GM12873 (cell line): ENCODE measurements around the gene ACBD6.

Experiments
- TF ChIP-seq, protein P1 (sequence below): IDR thresholded peaks from 2 replicates; pipeline ENCODE4 v1.5.1; 2012; ENCODE audit warnings: low read depth, mild to moderate bottlenecking, moderate library complexity, low read length, control low read depth; ENCODE audit not compliant: insufficient read depth; ENCODE audit errors: missing control alignments

Gene ACBD6

DNA sequence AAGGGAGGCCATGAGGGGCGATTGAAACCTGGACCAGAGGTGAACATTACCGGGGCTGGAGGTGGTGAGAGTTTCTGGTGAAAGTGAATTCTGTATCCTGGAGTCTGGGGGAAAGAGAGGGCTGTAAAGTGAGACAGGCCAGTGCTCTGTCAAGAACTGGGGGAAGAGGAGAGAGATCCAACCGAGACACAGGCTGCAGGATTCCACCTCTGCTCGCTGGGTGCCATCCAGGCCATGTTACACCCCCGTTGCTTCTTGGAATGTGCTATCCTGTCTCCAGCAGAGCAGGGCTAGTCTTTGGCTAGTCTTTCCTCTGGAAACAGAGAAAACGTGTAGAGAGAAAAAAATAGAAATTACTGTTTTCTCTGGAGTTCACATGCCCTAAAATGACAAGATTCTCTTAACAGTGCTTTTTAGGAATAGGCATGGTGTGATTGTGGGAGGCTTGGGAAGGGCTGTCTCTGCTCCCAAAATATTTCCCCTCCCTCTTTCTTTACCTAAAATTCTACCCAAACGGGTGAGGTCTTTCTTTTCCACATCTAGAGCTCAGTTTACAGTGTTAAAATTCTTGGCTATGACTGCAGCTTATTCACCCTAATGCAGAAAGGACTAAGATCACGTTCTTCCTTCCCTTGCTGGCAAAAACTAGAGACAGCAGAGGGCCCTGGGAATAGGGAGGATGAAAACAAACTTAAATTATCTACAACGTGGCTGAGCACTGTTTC, 39.9 kb upstream of the ACBD6 start:
- TF ChIP-seq, protein P1, sequence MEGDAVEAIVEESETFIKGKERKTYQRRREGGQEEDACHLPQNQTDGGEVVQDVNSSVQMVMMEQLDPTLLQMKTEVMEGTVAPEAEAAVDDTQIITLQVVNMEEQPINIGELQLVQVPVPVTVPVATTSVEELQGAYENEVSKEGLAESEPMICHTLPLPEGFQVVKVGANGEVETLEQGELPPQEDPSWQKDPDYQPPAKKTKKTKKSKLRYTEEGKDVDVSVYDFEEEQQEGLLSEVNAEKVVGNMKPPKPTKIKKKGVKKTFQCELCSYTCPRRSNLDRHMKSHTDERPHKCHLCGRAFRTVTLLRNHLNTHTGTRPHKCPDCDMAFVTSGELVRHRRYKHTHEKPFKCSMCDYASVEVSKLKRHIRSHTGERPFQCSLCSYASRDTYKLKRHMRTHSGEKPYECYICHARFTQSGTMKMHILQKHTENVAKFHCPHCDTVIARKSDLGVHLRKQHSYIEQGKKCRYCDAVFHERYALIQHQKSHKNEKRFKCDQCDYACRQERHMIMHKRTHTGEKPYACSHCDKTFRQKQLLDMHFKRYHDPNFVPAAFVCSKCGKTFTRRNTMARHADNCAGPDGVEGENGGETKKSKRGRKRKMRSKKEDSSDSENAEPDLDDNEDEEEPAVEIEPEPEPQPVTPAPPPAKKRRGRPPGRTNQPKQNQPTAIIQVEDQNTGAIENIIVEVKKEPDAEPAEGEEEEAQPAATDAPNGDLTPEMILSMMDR, result no peak

DNA sequence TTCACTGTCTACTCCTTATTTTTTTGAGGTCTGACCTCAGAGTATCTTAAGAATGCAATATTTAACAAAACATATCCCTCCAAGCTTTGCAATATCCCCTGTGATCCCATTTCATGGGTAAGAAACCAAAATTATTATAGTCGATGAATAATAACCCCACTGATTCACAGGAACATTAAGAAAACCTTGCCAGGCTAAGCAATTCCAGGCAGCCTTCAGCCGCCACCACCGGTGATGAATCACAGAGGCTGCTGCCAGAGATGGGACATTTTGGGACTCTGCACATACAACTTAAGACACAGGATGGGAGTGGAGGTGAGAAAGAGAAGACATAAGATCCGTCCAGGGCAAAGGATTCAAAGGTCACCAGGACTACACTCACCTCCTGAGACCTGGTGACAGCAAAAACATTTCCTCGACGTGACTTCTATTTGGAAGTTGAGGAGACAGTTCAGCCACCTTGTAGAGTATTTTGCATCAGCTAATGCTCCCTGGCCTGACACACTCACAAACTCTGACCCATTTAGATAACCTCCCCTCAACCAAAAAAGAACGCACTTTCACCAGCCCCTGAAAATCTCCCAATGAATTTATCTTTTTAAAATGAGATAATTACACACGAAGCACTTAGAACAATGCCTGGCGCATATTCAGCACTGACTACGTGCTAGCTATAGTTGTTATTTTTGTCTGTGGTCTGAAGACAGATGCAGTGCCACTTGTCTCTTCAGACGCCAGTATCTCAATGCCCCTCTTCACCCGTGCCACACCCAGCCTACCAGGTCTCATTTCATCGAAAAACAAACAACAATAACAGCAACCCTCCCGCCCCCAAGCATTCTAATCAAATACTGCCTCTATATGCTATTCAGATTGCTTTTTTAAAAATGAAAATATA, 38.6 kb upstream of the ACBD6 start:
- TF ChIP-seq, protein P1, result no peak

DNA sequence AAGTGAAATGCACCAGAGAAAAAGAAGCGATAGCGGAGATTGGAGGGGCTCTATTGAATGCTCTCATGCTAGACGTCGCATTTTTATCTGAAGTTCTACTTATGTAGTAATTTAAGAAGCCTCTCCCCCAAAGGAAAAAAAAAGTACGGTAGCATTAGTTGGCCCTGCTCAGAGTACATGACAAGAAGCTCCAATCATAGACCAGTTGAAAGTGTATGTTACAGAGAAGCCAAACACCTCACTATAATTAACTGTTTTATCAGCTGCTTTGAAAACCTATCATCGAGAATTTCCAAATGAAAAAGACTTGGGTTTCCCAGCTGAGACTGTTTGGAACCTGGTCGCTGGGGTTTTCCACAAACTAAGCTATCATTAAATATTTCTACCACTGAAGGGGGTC, 36.8 kb upstream of the ACBD6 start:
- TF ChIP-seq, protein P1, result no peak

DNA sequence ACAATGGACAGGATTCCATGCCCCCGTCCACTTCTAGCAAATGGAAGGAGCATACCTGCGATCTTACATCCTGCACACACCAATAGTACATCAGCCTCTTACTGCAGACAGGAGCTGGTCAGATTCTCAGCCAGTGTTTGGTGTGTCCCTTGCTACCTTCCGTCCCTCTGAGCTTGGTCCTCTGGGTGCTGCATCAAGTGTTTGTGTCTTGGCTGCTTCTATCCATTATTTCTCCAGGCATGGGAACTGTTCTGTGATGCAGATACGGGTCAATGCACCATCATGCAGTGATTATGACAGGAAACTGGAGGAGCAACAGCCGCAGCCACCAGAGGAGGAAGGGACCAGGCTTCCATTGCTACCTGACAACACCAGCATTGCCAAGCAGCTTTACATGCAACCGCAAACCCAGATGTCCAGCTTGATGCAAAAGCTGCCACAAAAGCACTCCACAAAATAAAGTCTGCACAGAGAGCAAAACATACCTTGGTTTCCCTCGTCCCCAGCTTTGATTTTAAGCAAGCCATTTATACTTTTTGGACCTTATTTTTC, 34.5 kb upstream of the ACBD6 start:
- TF ChIP-seq, protein P1, result no peak

DNA sequence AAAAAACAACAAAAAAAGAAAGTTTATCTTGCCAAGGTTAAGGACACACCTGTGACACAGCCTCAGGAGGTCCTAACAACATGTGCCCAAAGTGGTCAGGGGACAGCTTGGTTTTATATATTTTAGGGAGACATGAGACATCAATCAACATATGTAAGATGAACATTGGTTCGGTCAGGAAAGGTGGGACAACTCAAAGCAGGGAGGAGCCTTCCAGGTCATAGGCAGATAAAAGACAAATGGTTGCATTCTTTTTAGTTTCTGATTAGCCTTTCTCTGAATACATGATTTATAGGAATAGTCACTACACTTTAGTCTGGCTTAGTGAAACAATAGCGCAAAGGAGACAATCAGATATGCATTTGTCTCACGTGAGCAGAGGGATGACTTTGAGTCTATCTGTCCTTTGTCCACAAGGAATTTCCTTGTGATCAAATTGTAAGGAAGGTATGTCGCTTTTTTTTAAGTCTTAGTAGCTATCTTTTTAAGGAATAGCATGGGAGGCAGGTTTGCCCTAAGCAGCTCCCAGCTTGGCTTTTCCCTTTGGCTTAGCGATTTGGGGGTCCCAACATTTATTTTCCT, 33.1 kb upstream of the ACBD6 start:
- TF ChIP-seq, protein P1, result no peak

DNA sequence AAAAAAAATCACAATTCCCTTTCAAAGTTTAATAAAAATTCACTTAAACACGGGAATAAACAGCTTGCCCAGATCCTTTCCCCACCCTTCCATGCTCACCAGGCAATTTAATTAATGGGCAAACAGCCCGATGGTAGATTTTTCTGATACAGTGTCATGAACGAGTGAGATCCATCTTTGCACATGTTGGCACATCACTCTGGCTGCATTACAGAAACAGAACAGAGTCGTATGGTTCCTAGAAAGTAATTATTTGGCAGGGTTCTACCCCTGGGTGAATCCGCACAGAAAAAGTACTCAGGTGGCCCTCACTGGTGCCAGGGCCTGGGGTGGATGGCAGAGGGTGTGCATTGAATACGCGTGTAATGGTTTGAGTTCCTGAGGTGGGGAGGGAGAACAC, 31.8 kb upstream of the ACBD6 start:
- TF ChIP-seq, protein P1, result no peak
